ENCODE measurements around the gene CAMK1D. TPM values are rescaled to one million over a fixed set of nuclear protein-coding genes. Genes with fewer than 3 reads are reported as not detected.

The CAMK1D gene
- total RNA-seq, 1 experiment from 2014 or later: 6.3 TPM

DNA sequence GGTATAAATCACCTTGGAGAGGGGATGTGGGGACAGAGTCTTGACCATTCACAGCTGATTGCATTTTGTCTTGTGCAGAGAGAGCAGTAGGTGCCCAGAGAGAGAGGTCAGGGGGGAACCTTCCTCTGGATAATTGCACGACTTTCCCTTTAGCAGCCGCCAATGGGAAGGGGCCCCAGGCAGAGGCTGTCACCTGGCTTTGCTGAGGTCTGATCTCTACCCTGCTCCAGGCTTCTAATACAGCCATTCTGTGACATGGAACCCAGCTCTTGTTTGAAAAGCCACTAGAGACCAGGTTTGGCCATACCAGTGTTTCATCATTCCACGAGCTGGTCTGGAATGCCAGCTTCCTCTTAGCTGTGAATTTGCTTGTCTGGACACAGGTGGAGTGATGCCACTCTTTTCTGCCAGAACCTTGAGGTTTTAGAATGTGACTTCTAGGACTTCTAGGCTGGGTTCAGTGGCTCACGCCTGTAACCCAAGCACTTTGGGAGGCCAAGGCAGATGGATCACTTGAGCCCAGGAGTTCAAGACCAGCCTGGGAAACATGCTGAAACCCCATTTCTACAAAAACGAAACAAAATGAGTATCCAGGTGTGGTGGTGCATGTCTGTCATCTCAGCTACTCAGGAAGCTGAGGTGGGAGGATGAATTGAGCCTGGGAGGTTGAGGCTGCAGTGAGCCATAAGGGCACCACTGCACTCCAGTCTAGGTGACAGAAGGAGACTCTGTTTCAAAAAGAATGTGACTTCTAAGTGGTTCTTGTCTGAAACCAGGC is 159.9 kb downstream of the CAMK1D start:
- WGBS (ENCODE audit: extremely low coverage, insufficient read length, low lambda C conversion rate): no CpG with 5 or more reads among the region's 5 CpGs
- no peak for DNase-seq

More for the DNA sequence above, 159.9 kb downstream of the CAMK1D start:
- no peak overlapping the region for H2BK120ac ChIP-seq (ENCODE audit: low read depth, low read length, poor library complexity, severe bottlenecking)
- H3K27ac ChIP-seq (ENCODE audit: insufficient read length, low read depth, low read length): no peak overlapping the region
- H2BK15ac ChIP-seq (ENCODE audit: low read depth, low read length): no peak overlapping the region
- no peaks in the 10 kb centered on the region for H3K79me1 ChIP-seq (ENCODE audit: insufficient read depth, low read depth, low read length, poor library complexity, severe bottlenecking)
- H3T11ph ChIP-seq (ENCODE audit: low read length): no peak overlapping the region
- Mint-ChIP-seq H3K27ac (peak overlapping the region in 2 of 3 experiments; percentile 51 to 71; a peak in 2 of 7 replicates), H3K4me1 (peaks cover 5 to 11% of the 10 kb centered on the region in 2 experiments; a peak in 3 of 4 replicates), H3K4me3 (no peak overlapping the region), H3K27me3 (ENCODE audit: low read depth) (no peaks in the 10 kb centered on the region), H3K9me3 (peaks cover 0 to 7% of the 10 kb centered on the region in 2 experiments; a peak in 1 of 5 replicates), H3K36me3 (ENCODE audit: insufficient read depth in 1 of 3, low read depth in 3 of 3) (peaks cover 0 to 8% (median 4%) of the 10 kb centered on the region in 3 experiments; a peak in 2 of 7 replicates)
- no peak overlapping the region for H4K8ac ChIP-seq (replicated peaks; ENCODE audit: insufficient read length, low read depth, low read length)
- H2BK12ac ChIP-seq (ENCODE audit: insufficient read length, low read depth, low read length): no peak overlapping the region
- no peaks in the 10 kb centered on the region; the same call in 1 of the 2 replicates for H3K4me1 ChIP-seq (ENCODE audit: insufficient read depth, low read length)
- no peak overlapping the region for H2BK5ac ChIP-seq (ENCODE audit: insufficient read length, low read length)
- no peaks in the 10 kb centered on the region for H3K27me3 ChIP-seq (ENCODE audit: insufficient read depth, low read length)
- H3K9me3 ChIP-seq (ENCODE audit: control insufficient read depth, low read depth, low read length): no peaks in the 10 kb centered on the region
- TF ChIP-seq, protein P1, sequence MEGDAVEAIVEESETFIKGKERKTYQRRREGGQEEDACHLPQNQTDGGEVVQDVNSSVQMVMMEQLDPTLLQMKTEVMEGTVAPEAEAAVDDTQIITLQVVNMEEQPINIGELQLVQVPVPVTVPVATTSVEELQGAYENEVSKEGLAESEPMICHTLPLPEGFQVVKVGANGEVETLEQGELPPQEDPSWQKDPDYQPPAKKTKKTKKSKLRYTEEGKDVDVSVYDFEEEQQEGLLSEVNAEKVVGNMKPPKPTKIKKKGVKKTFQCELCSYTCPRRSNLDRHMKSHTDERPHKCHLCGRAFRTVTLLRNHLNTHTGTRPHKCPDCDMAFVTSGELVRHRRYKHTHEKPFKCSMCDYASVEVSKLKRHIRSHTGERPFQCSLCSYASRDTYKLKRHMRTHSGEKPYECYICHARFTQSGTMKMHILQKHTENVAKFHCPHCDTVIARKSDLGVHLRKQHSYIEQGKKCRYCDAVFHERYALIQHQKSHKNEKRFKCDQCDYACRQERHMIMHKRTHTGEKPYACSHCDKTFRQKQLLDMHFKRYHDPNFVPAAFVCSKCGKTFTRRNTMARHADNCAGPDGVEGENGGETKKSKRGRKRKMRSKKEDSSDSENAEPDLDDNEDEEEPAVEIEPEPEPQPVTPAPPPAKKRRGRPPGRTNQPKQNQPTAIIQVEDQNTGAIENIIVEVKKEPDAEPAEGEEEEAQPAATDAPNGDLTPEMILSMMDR (conservative IDR thresholded peaks at IDR 0.05): no peak
- H3K23me2 ChIP-seq (ENCODE audit: insufficient read length, low read depth, low read length, poor library complexity, severe bottlenecking): no peaks in the 10 kb centered on the region
- H2AK5ac ChIP-seq (ENCODE audit: insufficient read length, low read length): no peak overlapping the region
- H2AFZ ChIP-seq (ENCODE audit: low read length): no peak overlapping the region
- H3K4ac ChIP-seq (ENCODE audit: low read depth, low read length): no peak overlapping the region
- H2BK20ac ChIP-seq (ENCODE audit: low read depth, low read length, poor library complexity, severe bottlenecking): no peak overlapping the region
- no peak overlapping the region for H3K4me2 ChIP-seq (ENCODE audit: insufficient read depth, insufficient read length, low read length)
- no peak overlapping the region for H4K5ac ChIP-seq (ENCODE audit: insufficient read length, low read depth, low read length)
- H3K23ac ChIP-seq (ENCODE audit: insufficient read length, low read depth, low read length): no peak overlapping the region
- H3K9ac ChIP-seq (ENCODE audit: extremely low read depth, insufficient read length, low read length): no peak overlapping the region
- H4K91ac ChIP-seq (ENCODE audit: insufficient read length, low read depth, low read length): no peak overlapping the region
- no peak overlapping the region for H3K14ac ChIP-seq (ENCODE audit: insufficient read depth, low read length)
- no peak overlapping the region for H3K56ac ChIP-seq (ENCODE audit: insufficient read length, low read depth, low read length)
- H4K20me1 ChIP-seq (ENCODE audit: control insufficient read depth, insufficient read depth, insufficient read length): no peaks in the 10 kb centered on the region
- H3K18ac ChIP-seq (ENCODE audit: insufficient read length, low read depth, low read length): no peak overlapping the region
- H3K79me2 ChIP-seq (ENCODE audit: insufficient read depth, low read length): no peaks in the 10 kb centered on the region

Measured in H9 (cell line).